ENCODE results near the gene UST. TPM values are rescaled to one million over a fixed set of nuclear protein-coding genes. Genes with fewer than 3 reads are reported as not detected.

The UST gene
- 10 to 100 TPM in 1 of 4 donors, 1 to 10 TPM in 3; 2.9 to 12.0 (median 5.7) TPM for total RNA-seq

DNA sequence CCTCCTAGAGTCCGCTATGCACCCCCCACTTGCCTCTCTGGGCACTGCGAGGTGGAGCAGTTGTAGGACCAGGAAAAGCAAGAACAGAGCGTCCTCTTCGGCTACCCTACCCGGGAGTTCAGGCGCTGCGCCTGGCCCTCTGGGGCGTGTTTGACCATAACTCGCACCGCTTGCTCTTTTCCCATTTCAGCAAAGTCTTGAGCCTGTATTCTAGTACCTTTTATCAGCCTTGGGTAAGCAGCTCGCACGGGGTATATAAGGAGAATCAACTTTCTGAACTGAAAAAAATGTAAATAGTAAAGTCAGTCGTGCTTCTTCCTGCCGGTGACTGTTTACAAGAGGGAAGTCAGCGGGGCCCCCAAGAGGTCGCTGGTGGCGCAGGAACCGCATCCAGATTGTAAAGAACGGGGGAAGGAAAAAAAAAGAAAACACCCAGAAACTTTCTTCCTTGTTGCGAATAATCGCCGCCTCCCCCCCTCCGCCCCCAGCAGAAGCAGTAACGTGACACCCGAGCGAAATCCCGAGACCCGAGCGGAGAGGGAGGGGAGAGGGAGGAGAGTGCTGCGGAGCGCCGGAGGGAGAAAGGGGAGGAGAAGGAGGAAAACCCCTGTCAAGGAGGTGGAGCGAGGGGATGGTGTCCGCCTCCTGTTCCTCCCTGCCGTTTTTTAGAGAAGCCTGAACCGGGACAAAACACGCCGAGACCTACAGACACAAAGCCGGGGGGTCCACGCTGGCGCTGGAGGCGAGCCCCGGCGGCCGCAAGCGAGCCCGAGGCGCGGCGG, at the start of gene UST:
Gene UST (plus strand): TSS at position 668 of the 782 bp plus-strand sequence. CDS start 401 bp downstream, outside the sequence.
- Histone ChIP-seq H3K27ac (peak within 1 kb of the TSS; percentile 68 to 92 (median 82)), H3K36me3 (no peaks in the 10 kb centered on the region), H3K4me3 (peak within 1 kb of the TSS; percentile 42 to 77 (median 68)), H3K4me1 (peaks cover 7 to 41% (median 12%) of the 10 kb centered on the region in 3 donors), H3K9me3 (no peaks in the 10 kb centered on the region), H3K27me3 (peaks cover 0 to 20% (median 0%) of the 10 kb centered on the region in 4 donors)
- peak; percentile 61 for DNase-seq
- peak in 2 of 4 donors; percentile 33 to 48 for TF ChIP-seq POLR2A (IDR thresholded peaks at IDR 0.05)
- TF ChIP-seq, protein P1, sequence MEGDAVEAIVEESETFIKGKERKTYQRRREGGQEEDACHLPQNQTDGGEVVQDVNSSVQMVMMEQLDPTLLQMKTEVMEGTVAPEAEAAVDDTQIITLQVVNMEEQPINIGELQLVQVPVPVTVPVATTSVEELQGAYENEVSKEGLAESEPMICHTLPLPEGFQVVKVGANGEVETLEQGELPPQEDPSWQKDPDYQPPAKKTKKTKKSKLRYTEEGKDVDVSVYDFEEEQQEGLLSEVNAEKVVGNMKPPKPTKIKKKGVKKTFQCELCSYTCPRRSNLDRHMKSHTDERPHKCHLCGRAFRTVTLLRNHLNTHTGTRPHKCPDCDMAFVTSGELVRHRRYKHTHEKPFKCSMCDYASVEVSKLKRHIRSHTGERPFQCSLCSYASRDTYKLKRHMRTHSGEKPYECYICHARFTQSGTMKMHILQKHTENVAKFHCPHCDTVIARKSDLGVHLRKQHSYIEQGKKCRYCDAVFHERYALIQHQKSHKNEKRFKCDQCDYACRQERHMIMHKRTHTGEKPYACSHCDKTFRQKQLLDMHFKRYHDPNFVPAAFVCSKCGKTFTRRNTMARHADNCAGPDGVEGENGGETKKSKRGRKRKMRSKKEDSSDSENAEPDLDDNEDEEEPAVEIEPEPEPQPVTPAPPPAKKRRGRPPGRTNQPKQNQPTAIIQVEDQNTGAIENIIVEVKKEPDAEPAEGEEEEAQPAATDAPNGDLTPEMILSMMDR (IDR thresholded peaks at IDR 0.05) = peak; percentile 25 to 65 (median 36)
- intact Hi-C loops (cut with DNase I) = loop anchor here (5.0 kb wide), 1 partner anchor 201 kb away; no protein-coding TSS in a partner anchor
- 0% methylated on average over 25 to 42 of the region's 50 CpGs for WGBS, 2 donors

- no peaks in the 10 kb centered on the region for H3K36me3 ChIP-seq
- TF ChIP-seq POLR2A (IDR thresholded peaks at IDR 0.05) = no peak
- TF ChIP-seq, protein P1 (IDR thresholded peaks at IDR 0.05) = no peak
- no peak overlapping the region for H3K27ac ChIP-seq
- peaks cover 0 to 21% (median 0%) of the 10 kb centered on the region in 3 donors for H3K4me1 ChIP-seq
- intact Hi-C loops (cut with DNase I) = no loop called here
- H3K27me3 ChIP-seq = no peaks in the 10 kb centered on the region
- no peaks in the 10 kb centered on the region for H3K9me3 ChIP-seq
- DNase-seq = no peak
- no peak overlapping the region for H3K4me3 ChIP-seq
- 75 to 85% methylated on average over 1 to 4 of the region's 26 CpGs for WGBS, 2 donors
Observed at GRCh38 chr6:148697895-148698440, 48.9 kb upstream of the UST start.

DNA sequence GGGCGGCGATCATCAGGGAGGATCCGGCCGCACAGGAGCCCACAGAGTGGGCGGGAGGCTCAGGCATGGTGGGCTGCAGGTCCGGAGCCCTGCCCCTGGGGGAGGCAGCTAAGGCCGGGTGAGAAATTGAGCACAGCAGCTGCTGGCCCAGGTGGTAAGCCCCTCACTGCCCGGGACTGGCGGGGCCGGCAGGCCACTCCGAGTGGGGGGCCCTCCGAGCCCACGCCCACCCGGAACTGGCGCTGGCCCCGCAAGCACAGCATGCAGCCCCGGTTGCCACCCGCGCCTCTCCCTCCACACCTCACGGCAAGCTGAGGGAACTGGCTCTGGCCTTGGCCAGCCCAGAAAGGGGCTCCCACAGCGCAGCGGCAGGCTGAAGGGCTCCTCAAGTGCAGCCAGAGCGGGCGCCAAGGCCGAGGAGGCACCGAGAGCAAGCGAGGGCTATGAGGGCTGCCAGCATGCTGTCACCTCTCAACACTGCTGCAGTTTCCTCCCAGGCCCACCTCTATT, 48.1 kb upstream of the UST start:
- Histone ChIP-seq H3K27ac (no peak overlapping the region), H3K9me3 (no peaks in the 10 kb centered on the region), H3K27me3 (no peaks in the 10 kb centered on the region), H3K4me3 (no peak overlapping the region), H3K36me3 (no peaks in the 10 kb centered on the region), H3K4me1 (peaks cover 0 to 21% (median 0%) of the 10 kb centered on the region in 3 donors)
- intact Hi-C loops (cut with DNase I) = no loop called here
- DNase-seq = no peak
- 76 to 100% methylated on average over 1 to 5 of the region's 27 CpGs for WGBS, 2 donors
- TF ChIP-seq, protein P1 (IDR thresholded peaks at IDR 0.05) = no peak
- no peak for TF ChIP-seq POLR2A (IDR thresholded peaks at IDR 0.05)

- no peaks in the 10 kb centered on the region for H3K9me3 ChIP-seq
- H3K27ac ChIP-seq = peak overlapping the region in 2 of 4 donors; percentile 15 to 40
- no peaks in the 10 kb centered on the region for H3K27me3 ChIP-seq
- no peak for DNase-seq
- peaks cover 0 to 21% (median 0%) of the 10 kb centered on the region in 3 donors for H3K4me1 ChIP-seq
- intact Hi-C loops (cut with DNase I) = no loop called here
- WGBS, 2 donors = 27 to 30% methylated on average over 2 of the region's 2 CpGs
- TF ChIP-seq, protein P1 (IDR thresholded peaks at IDR 0.05) = no peak
- no peak for TF ChIP-seq POLR2A (IDR thresholded peaks at IDR 0.05)
- H3K36me3 ChIP-seq = no peaks in the 10 kb centered on the region
- H3K4me3 ChIP-seq = peak overlapping the region; percentile 4 to 55 (median 32)
Observed at GRCh38 chr6:148700047-148700715, 46.6 kb upstream of the UST start.

Measured in esophagus squamous epithelium (tissue), 5 donors.